Measurements from ENCODE around the gene INPP5K.

The INPP5K gene

GRCh38 chr17:1498233-1498632, 18.2 kb downstream of the INPP5K start:
- Histone ChIP-seq H3K4me3 (ENCODE audit: low read depth, low read length) (no peak overlapping the region), H3K36me3 (ENCODE audit: control insufficient read depth in 2 of 2, insufficient read depth in 1 of 2, low read length in 2 of 2) (peaks cover 0 to 48% of the 10 kb centered on the region in 2 experiments; a peak in 2 of 3 replicates), H3K9me3 (ENCODE audit: control insufficient read depth, insufficient read depth, low read depth, low read length) (no peaks in the 10 kb centered on the region), H3K27ac (ENCODE audit: extremely low read depth, low read depth, low read length) (no peak overlapping the region), H3K4me1 (ENCODE audit: control insufficient read depth, insufficient read depth, low read length) (no peaks in the 10 kb centered on the region)
- ChIA-PET POLR2A (interaction anchor here (0.5 to 3.9 kb wide), 8 partner anchors 10 to 156 kb away, joined by 3 to 11 read pairs (median 5); partner anchors contain the start of gene INPP5K), CTCF (interaction anchor here (0.8 kb wide), 2 partner anchors 17 to 133 kb away, joined by 3 to 5 read pairs; partner anchors contain the start of gene INPP5K)
- TF ChIP-seq ATF2 (tag by site-specific recombination; IDR thresholded peaks at IDR 0.05; ENCODE audit: low read depth): no peak
- TF ChIP-seq ZNF174 (tag by site-specific recombination; IDR thresholded peaks at IDR 0.05): no peak
- no peak for TF ChIP-seq PRDM10 (tag by site-specific recombination; IDR thresholded peaks at IDR 0.05)
- no peak for TF ChIP-seq ZNF501 (tag by site-specific recombination; IDR thresholded peaks at IDR 0.05)

DNA sequence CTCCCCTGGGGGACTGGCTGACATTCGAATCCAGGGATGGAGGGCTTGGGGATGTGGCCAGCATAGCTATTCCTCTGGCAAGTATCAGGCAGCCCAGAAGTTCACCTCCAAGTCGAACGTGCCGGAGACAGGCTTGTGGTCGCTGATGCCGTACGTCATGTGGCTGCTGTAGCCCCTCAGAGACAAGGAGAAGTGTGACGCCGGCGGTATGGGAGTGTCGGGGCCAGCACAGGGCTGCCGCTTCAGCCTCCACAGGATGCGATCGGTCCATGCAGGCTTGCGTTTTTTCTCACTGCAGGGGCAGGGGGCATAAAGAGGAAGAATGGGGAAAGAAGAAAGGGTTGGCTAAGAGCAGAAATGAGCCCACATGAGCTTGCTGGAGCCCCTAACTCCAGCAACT, 18.6 kb downstream of the INPP5K start:
- ChIA-PET CTCF (interaction anchor here (0.8 kb wide), 2 partner anchors 18 to 133 kb away, joined by 3 to 5 read pairs; partner anchors contain the start of gene INPP5K), POLR2A (interaction anchor here (1.1 to 3.9 kb wide), 6 partner anchors 10 to 63 kb away, joined by 3 to 11 read pairs (median 8); partner anchors contain the start of gene INPP5K)
- H3K27ac ChIP-seq (ENCODE audit: extremely low read depth, low read depth, low read length): no peak overlapping the region
- H3K4me3 ChIP-seq (ENCODE audit: low read depth, low read length): no peak overlapping the region
- H3K9me3 ChIP-seq (ENCODE audit: control insufficient read depth, insufficient read depth, low read depth, low read length): no peaks in the 10 kb centered on the region
- H3K36me3 ChIP-seq (ENCODE audit: control insufficient read depth in 2 of 2, insufficient read depth in 1 of 2, low read length in 2 of 2): peaks cover 0 to 48% of the 10 kb centered on the region in 2 experiments; a peak in 2 of 3 replicates
- no peak for TF ChIP-seq ZEB2 (tag by site-specific recombination; IDR thresholded peaks at IDR 0.05)
- no peak for TF ChIP-seq GLIS2 (tag by site-specific recombination; IDR thresholded peaks at IDR 0.05)
- TF ChIP-seq ZSCAN23 (tag by site-specific recombination; IDR thresholded peaks at IDR 0.05): no peak
- TF ChIP-seq ZNF19 (tag by site-specific recombination; IDR thresholded peaks at IDR 0.05; ENCODE audit: low read depth): no peak
- no peak for TF ChIP-seq ZFHX2 (tag by site-specific recombination; conservative IDR thresholded peaks at IDR 0.05)
- TF ChIP-seq ZFP69B (tag by site-specific recombination; IDR thresholded peaks at IDR 0.05): no peak
- TF ChIP-seq HOXA7 (CRISPR knock-in tag; IDR thresholded peaks at IDR 0.05; ENCODE audit: borderline replicate concordance): no peak
- no peak for TF ChIP-seq ZNF366 (tag by site-specific recombination; conservative IDR thresholded peaks at IDR 0.05)
- no peak for TF ChIP-seq ATF2 (tag by site-specific recombination; IDR thresholded peaks at IDR 0.05; ENCODE audit: low read depth)
- TF ChIP-seq, protein P1, sequence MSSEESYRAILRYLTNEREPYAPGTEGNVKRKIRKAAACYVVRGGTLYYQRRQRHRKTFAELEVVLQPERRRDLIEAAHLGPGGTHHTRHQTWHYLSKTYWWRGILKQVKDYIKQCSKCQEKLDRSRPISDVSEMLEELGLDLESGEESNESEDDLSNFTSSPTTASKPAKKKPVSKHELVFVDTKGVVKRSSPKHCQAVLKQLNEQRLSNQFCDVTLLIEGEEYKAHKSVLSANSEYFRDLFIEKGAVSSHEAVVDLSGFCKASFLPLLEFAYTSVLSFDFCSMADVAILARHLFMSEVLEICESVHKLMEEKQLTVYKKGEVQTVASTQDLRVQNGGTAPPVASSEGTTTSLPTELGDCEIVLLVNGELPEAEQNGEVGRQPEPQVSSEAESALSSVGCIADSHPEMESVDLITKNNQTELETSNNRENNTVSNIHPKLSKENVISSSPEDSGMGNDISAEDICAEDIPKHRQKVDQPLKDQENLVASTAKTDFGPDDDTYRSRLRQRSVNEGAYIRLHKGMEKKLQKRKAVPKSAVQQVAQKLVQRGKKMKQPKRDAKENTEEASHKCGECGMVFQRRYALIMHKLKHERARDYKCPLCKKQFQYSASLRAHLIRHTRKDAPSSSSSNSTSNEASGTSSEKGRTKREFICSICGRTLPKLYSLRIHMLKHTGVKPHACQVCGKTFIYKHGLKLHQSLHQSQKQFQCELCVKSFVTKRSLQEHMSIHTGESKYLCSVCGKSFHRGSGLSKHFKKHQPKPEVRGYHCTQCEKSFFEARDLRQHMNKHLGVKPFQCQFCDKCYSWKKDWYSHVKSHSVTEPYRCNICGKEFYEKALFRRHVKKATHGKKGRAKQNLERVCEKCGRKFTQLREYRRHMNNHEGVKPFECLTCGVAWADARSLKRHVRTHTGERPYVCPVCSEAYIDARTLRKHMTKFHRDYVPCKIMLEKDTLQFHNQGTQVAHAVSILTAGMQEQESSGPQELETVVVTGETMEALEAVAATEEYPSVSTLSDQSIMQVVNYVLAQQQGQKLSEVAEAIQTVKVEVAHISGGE (tag by site-specific recombination; conservative IDR thresholded peaks at IDR 0.05; ENCODE audit: low read depth): no peak
- TF ChIP-seq GLI4 (tag by site-specific recombination; IDR thresholded peaks at IDR 0.05): no peak
- TF ChIP-seq ZNF600 (tag by site-specific recombination; IDR thresholded peaks at IDR 0.05): no peak
- no peak for TF ChIP-seq REPIN1 (tag by site-specific recombination; IDR thresholded peaks at IDR 0.05; ENCODE audit: low read depth)
- no peaks in the 10 kb centered on the region for H3K4me1 ChIP-seq (ENCODE audit: control insufficient read depth, insufficient read depth, low read length)

All from HEK293 (cell line).